Measurements from ENCODE around the gene WASF2. TPM values are rescaled to one million over a fixed set of nuclear protein-coding genes. Genes with fewer than 3 reads are reported as not detected.

Gene WASF2
- total and polyA plus RNA-seq, 2 of the 13 experiments (the other 11 are each of a cell fraction or from before 2014, with no cell fraction given) = 10.4 to 27.7 TPM

- TF ChIP-seq ZHX2 (IDR thresholded peaks at IDR 0.05; ENCODE audit: low read depth) (no peak), ZHX2 (CRISPR knock-in tag; IDR thresholded peaks at IDR 0.05; ENCODE audit: borderline replicate concordance) (no peak), AFF4 (CRISPR knock-in tag; IDR thresholded peaks at IDR 0.05) (no peak), UBTF (CRISPR knock-in tag; IDR thresholded peaks at IDR 0.05) (no peak; the same call in 1 of the 2 replicates), JARID2 (CRISPR knock-in tag; IDR thresholded peaks at IDR 0.05; ENCODE audit: insufficient replicate concordance) (no peak), NR2F6 (IDR thresholded peaks at IDR 0.05) (peak; percentile 47; the same call in 1 of the 2 replicates), NR2F6 (CRISPR knock-in tag; IDR thresholded peaks at IDR 0.05) (peak; percentile 32; the same call in 1 of the 2 replicates), ZNF138 (CRISPR knock-in tag; IDR thresholded peaks at IDR 0.05; ENCODE audit: low read depth) (no peak), SETDB1 (CRISPR knock-in tag; IDR thresholded peaks at IDR 0.05; ENCODE audit: borderline replicate concordance) (no peak), SPEN (CRISPR knock-in tag; IDR thresholded peaks at IDR 0.05; ENCODE audit: low read depth) (no peak), RFXAP (CRISPR knock-in tag; IDR thresholded peaks at IDR 0.05; ENCODE audit: borderline replicate concordance) (no peak), ZNF570 (CRISPR knock-in tag; IDR thresholded peaks at IDR 0.05; ENCODE audit: borderline replicate concordance) (no peak), ELF4 (CRISPR knock-in tag; IDR thresholded peaks at IDR 0.05; ENCODE audit: borderline replicate concordance) (no peak), ZNF530 (CRISPR knock-in tag; IDR thresholded peaks at IDR 0.05; ENCODE audit: low read depth) (no peak), MED1 (CRISPR knock-in tag; IDR thresholded peaks at IDR 0.05) (0 out of 2 replicates have a peak, but pooled peaks have one; percentile 11), ZNF713 (CRISPR knock-in tag; IDR thresholded peaks at IDR 0.05) (no peak)
Measured at GRCh38 chr1:27522432-27523336, 32.7 kb upstream of the WASF2 start (continued).
